ENCODE data around the gene NXNL1.

DNA sequence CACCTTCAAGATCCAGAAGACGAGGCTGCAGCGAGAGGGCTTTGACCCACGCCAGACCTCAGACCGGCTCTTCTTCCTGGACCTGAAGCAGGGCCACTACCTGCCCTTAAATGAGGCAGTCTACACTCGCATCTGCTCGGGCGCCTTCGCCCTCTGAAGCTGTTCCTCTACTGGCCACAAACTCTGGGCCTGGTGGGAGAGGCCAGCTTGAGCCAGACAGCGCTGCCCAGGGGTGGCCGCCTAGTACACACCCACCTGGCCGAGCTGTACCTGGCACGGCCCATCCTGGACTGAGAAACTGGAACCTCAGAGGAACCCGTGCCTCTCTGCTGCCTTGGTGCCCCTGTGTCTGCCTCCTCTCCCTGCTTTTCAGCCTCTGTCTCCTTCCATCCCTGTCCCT is 43.7 kb upstream of the NXNL1 start:
- TF ChIP-seq, protein P1, sequence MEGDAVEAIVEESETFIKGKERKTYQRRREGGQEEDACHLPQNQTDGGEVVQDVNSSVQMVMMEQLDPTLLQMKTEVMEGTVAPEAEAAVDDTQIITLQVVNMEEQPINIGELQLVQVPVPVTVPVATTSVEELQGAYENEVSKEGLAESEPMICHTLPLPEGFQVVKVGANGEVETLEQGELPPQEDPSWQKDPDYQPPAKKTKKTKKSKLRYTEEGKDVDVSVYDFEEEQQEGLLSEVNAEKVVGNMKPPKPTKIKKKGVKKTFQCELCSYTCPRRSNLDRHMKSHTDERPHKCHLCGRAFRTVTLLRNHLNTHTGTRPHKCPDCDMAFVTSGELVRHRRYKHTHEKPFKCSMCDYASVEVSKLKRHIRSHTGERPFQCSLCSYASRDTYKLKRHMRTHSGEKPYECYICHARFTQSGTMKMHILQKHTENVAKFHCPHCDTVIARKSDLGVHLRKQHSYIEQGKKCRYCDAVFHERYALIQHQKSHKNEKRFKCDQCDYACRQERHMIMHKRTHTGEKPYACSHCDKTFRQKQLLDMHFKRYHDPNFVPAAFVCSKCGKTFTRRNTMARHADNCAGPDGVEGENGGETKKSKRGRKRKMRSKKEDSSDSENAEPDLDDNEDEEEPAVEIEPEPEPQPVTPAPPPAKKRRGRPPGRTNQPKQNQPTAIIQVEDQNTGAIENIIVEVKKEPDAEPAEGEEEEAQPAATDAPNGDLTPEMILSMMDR (conservative IDR thresholded peaks at IDR 0.05; ENCODE audit: low read depth in 2 of 2): no peak
- TF ChIP-seq EZH2 (IDR thresholded peaks at IDR 0.05; ENCODE audit: low read depth, unreplicated experiment) (no peak), POLR2AphosphoS5 (IDR thresholded peaks at IDR 0.05; ENCODE audit: low read depth) (no peak), EZH2phosphoT487 (IDR thresholded peaks at IDR 0.05; ENCODE audit: unreplicated experiment) (no peak), CREB1 (CRISPR knock-in tag; IDR thresholded peaks at IDR 0.05; ENCODE audit: low read depth) (no peak), ZNF331 (CRISPR knock-in tag; IDR thresholded peaks at IDR 0.05; ENCODE audit: low read depth) (no peak), JUNB (IDR thresholded peaks at IDR 0.05; ENCODE audit: unreplicated experiment) (no peak), STAT1 (IDR thresholded peaks at IDR 0.05; ENCODE audit: unreplicated experiment) (no peak), ZNF114 (CRISPR knock-in tag; IDR thresholded peaks at IDR 0.05) (no peak)
- TF ChIP-seq, protein P2, sequence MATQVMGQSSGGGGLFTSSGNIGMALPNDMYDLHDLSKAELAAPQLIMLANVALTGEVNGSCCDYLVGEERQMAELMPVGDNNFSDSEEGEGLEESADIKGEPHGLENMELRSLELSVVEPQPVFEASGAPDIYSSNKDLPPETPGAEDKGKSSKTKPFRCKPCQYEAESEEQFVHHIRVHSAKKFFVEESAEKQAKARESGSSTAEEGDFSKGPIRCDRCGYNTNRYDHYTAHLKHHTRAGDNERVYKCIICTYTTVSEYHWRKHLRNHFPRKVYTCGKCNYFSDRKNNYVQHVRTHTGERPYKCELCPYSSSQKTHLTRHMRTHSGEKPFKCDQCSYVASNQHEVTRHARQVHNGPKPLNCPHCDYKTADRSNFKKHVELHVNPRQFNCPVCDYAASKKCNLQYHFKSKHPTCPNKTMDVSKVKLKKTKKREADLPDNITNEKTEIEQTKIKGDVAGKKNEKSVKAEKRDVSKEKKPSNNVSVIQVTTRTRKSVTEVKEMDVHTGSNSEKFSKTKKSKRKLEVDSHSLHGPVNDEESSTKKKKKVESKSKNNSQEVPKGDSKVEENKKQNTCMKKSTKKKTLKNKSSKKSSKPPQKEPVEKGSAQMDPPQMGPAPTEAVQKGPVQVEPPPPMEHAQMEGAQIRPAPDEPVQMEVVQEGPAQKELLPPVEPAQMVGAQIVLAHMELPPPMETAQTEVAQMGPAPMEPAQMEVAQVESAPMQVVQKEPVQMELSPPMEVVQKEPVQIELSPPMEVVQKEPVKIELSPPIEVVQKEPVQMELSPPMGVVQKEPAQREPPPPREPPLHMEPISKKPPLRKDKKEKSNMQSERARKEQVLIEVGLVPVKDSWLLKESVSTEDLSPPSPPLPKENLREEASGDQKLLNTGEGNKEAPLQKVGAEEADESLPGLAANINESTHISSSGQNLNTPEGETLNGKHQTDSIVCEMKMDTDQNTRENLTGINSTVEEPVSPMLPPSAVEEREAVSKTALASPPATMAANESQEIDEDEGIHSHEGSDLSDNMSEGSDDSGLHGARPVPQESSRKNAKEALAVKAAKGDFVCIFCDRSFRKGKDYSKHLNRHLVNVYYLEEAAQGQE (IDR thresholded peaks at IDR 0.05; ENCODE audit: unreplicated experiment): no peak
- TF ChIP-seq, protein P3, sequence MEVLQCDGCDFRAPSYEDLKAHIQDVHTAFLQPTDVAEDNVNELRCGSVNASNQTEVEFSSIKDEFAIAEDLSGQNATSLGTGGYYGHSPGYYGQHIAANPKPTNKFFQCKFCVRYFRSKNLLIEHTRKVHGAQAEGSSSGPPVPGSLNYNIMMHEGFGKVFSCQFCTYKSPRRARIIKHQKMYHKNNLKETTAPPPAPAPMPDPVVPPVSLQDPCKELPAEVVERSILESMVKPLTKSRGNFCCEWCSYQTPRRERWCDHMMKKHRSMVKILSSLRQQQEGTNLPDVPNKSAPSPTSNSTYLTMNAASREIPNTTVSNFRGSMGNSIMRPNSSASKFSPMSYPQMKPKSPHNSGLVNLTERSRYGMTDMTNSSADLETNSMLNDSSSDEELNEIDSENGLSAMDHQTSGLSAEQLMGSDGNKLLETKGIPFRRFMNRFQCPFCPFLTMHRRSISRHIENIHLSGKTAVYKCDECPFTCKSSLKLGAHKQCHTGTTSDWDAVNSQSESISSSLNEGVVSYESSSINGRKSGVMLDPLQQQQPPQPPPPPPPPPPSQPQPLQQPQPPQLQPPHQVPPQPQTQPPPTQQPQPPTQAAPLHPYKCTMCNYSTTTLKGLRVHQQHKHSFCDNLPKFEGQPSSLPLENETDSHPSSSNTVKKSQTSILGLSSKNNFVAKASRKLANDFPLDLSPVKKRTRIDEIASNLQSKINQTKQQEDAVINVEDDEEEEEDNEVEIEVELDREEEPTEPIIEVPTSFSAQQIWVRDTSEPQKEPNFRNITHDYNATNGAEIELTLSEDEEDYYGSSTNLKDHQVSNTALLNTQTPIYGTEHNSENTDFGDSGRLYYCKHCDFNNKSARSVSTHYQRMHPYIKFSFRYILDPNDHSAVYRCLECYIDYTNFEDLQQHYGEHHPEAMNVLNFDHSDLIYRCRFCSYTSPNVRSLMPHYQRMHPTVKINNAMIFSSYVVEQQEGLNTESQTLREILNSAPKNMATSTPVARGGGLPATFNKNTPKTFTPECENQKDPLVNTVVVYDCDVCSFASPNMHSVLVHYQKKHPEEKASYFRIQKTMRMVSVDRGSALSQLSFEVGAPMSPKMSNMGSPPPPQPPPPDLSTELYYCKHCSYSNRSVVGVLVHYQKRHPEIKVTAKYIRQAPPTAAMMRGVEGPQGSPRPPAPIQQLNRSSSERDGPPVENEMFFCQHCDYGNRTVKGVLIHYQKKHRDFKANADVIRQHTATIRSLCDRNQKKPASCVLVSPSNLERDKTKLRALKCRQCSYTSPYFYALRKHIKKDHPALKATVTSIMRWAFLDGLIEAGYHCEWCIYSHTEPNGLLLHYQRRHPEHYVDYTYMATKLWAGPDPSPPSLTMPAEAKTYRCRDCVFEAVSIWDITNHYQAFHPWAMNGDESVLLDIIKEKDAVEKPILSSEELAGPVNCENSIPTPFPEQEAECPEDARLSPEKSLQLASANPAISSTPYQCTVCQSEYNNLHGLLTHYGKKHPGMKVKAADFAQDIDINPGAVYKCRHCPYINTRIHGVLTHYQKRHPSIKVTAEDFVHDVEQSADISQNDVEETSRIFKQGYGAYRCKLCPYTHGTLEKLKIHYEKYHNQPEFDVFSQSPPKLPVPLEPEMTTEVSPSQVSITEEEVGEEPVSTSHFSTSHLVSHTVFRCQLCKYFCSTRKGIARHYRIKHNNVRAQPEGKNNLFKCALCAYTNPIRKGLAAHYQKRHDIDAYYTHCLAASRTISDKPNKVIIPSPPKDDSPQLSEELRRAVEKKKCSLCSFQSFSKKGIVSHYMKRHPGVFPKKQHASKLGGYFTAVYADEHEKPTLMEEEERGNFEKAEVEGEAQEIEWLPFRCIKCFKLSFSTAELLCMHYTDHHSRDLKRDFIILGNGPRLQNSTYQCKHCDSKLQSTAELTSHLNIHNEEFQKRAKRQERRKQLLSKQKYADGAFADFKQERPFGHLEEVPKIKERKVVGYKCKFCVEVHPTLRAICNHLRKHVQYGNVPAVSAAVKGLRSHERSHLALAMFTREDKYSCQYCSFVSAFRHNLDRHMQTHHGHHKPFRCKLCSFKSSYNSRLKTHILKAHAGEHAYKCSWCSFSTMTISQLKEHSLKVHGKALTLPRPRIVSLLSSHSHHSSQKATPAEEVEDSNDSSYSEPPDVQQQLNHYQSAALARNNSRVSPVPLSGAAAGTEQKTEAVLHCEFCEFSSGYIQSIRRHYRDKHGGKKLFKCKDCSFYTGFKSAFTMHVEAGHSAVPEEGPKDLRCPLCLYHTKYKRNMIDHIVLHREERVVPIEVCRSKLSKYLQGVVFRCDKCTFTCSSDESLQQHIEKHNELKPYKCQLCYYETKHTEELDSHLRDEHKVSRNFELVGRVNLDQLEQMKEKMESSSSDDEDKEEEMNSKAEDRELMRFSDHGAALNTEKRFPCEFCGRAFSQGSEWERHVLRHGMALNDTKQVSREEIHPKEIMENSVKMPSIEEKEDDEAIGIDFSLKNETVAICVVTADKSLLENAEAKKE (CRISPR knock-in tag; IDR thresholded peaks at IDR 0.05): no peak
- TF ChIP-seq, protein P4, sequence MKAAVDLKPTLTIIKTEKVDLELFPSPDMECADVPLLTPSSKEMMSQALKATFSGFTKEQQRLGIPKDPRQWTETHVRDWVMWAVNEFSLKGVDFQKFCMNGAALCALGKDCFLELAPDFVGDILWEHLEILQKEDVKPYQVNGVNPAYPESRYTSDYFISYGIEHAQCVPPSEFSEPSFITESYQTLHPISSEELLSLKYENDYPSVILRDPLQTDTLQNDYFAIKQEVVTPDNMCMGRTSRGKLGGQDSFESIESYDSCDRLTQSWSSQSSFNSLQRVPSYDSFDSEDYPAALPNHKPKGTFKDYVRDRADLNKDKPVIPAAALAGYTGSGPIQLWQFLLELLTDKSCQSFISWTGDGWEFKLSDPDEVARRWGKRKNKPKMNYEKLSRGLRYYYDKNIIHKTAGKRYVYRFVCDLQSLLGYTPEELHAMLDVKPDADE (IDR thresholded peaks at IDR 0.05): no peak
